Measurements from ENCODE around the gene OR4K5.

DNA sequence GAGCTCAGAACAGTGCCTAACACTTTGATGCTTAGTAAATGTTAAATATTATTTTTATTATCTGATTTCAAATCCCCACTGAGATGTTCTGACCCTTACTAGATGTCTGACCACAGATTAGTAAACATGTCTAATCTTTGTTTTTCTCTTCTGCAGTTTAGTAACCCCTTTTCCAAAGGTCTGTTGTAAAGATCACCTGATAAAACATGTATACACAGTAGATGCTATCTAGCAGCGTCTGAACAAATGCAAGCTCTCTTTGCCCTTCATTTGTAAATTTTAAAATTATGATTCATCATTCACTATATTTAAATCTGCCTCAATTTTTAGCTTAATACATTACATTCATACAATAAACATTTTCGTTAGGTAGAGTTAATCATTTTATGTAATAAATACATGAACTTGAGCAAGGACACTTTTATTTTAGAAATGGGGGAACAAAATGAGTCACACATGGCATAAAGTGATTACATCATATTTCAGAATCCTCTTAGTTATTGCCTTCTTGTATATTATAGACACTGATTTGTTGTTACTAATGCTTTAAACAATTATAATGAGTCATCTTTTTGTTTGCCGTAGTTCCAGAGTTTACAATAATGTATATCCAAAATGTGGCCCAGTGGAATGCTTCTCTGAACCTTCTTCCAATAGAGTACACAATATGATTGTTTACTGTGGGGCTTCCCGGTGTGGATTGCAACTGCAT lies 1.7 kb upstream of the OR4K5 start:
- TF ChIP-seq DNMT1 (CRISPR knock-in tag; IDR thresholded peaks at IDR 0.05) (no peak), ZNF550 (CRISPR knock-in tag; IDR thresholded peaks at IDR 0.05; ENCODE audit: borderline replicate concordance) (no peak), ZFX (CRISPR knock-in tag; IDR thresholded peaks at IDR 0.05; ENCODE audit: low read depth) (no peak), NFRKB (IDR thresholded peaks at IDR 0.05) (no peak), CHD2 (IDR thresholded peaks at IDR 0.05; ENCODE audit: low read depth, low read length) (no peak), ZNF713 (CRISPR knock-in tag; IDR thresholded peaks at IDR 0.05) (no peak), NR2F1 (CRISPR knock-in tag; IDR thresholded peaks at IDR 0.05) (no peak), TAF1 (CRISPR knock-in tag; IDR thresholded peaks at IDR 0.05) (no peak)
- TF ChIP-seq, protein P1, sequence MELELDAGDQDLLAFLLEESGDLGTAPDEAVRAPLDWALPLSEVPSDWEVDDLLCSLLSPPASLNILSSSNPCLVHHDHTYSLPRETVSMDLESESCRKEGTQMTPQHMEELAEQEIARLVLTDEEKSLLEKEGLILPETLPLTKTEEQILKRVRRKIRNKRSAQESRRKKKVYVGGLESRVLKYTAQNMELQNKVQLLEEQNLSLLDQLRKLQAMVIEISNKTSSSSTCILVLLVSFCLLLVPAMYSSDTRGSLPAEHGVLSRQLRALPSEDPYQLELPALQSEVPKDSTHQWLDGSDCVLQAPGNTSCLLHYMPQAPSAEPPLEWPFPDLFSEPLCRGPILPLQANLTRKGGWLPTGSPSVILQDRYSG (CRISPR knock-in tag; IDR thresholded peaks at IDR 0.05), result no peak
- TF ChIP-seq, protein P2, sequence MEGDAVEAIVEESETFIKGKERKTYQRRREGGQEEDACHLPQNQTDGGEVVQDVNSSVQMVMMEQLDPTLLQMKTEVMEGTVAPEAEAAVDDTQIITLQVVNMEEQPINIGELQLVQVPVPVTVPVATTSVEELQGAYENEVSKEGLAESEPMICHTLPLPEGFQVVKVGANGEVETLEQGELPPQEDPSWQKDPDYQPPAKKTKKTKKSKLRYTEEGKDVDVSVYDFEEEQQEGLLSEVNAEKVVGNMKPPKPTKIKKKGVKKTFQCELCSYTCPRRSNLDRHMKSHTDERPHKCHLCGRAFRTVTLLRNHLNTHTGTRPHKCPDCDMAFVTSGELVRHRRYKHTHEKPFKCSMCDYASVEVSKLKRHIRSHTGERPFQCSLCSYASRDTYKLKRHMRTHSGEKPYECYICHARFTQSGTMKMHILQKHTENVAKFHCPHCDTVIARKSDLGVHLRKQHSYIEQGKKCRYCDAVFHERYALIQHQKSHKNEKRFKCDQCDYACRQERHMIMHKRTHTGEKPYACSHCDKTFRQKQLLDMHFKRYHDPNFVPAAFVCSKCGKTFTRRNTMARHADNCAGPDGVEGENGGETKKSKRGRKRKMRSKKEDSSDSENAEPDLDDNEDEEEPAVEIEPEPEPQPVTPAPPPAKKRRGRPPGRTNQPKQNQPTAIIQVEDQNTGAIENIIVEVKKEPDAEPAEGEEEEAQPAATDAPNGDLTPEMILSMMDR (CRISPR knock-in tag; IDR thresholded peaks at IDR 0.05), result no peak
- TF ChIP-seq, protein P3, sequence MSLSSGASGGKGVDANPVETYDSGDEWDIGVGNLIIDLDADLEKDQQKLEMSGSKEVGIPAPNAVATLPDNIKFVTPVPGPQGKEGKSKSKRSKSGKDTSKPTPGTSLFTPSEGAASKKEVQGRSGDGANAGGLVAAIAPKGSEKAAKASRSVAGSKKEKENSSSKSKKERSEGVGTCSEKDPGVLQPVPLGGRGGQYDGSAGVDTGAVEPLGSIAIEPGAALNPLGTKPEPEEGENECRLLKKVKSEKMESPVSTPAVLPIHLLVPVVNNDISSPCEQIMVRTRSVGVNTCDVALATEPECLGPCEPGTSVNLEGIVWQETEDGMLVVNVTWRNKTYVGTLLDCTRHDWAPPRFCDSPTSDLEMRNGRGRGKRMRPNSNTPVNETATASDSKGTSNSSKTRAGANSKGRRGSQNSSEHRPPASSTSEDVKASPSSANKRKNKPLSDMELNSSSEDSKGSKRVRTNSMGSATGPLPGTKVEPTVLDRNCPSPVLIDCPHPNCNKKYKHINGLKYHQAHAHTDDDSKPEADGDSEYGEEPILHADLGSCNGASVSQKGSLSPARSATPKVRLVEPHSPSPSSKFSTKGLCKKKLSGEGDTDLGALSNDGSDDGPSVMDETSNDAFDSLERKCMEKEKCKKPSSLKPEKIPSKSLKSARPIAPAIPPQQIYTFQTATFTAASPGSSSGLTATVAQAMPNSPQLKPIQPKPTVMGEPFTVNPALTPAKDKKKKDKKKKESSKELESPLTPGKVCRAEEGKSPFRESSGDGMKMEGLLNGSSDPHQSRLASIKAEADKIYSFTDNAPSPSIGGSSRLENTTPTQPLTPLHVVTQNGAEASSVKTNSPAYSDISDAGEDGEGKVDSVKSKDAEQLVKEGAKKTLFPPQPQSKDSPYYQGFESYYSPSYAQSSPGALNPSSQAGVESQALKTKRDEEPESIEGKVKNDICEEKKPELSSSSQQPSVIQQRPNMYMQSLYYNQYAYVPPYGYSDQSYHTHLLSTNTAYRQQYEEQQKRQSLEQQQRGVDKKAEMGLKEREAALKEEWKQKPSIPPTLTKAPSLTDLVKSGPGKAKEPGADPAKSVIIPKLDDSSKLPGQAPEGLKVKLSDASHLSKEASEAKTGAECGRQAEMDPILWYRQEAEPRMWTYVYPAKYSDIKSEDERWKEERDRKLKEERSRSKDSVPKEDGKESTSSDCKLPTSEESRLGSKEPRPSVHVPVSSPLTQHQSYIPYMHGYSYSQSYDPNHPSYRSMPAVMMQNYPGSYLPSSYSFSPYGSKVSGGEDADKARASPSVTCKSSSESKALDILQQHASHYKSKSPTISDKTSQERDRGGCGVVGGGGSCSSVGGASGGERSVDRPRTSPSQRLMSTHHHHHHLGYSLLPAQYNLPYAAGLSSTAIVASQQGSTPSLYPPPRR (CRISPR knock-in tag; IDR thresholded peaks at IDR 0.05; ENCODE audit: borderline replicate concordance), result no peak

Measured in HepG2 (cell line).